ENCODE results near the gene EBF3.

DNA sequence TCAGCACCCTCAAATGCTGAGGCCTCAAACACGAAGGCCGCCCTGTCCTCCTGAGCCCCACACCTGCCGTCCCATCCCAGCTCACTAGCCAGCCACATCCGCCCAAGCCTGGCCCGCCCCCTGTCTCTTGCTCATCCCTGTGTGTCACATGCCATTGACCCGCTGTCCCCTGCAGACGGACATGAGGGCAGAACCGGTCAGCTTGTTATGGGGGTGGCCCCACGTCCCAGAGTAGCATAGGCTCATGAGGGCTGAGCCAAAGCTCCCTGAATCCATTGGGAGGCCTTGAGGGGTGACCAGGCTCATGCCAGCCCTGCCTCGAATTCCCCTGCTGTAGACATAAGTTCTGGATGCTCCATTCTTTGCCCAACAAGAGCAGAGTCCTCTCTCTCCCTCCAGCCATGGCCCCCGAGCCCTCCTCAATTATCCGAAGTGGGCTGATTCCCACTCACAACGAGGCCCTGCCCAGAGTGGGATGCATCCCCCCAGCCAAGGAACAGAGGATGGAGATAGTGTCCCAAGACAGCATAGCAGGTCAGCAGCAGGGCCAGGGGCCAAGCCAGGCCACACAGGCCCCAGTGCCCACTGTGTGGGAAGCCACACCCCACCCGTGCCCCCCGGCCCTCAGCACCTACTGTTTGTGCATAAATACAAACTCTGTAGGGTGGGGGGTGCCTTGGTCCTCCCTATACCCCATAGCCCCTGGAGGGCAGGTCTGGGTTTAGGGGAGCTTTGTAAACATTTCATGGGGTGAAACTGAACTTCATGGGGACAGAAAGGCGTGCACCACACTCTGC, 42.1 kb downstream of the EBF3 start:
- TF ChIP-seq, protein P1, sequence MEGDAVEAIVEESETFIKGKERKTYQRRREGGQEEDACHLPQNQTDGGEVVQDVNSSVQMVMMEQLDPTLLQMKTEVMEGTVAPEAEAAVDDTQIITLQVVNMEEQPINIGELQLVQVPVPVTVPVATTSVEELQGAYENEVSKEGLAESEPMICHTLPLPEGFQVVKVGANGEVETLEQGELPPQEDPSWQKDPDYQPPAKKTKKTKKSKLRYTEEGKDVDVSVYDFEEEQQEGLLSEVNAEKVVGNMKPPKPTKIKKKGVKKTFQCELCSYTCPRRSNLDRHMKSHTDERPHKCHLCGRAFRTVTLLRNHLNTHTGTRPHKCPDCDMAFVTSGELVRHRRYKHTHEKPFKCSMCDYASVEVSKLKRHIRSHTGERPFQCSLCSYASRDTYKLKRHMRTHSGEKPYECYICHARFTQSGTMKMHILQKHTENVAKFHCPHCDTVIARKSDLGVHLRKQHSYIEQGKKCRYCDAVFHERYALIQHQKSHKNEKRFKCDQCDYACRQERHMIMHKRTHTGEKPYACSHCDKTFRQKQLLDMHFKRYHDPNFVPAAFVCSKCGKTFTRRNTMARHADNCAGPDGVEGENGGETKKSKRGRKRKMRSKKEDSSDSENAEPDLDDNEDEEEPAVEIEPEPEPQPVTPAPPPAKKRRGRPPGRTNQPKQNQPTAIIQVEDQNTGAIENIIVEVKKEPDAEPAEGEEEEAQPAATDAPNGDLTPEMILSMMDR (IDR thresholded peaks at IDR 0.05) = no peak
- TF ChIP-seq POLR2A (IDR thresholded peaks at IDR 0.05) = no peak
- no peak for TF ChIP-seq POLR2AphosphoS5 (IDR thresholded peaks at IDR 0.05)

Measured in sigmoid colon (tissue), 4 donors.